ENCODE data around the gene MSI2. TPM values are rescaled to one million over a fixed set of nuclear protein-coding genes. Genes with fewer than 3 reads are reported as not detected.
"Not testable (repeated sequence)": the region's sequence is repeated elsewhere in the genome, so short reads cannot be mapped to it uniquely, and the experiment has no call there.

The MSI2 gene
- polyA plus RNA-seq, 1 experiment, result 9.2 TPM

DNA sequence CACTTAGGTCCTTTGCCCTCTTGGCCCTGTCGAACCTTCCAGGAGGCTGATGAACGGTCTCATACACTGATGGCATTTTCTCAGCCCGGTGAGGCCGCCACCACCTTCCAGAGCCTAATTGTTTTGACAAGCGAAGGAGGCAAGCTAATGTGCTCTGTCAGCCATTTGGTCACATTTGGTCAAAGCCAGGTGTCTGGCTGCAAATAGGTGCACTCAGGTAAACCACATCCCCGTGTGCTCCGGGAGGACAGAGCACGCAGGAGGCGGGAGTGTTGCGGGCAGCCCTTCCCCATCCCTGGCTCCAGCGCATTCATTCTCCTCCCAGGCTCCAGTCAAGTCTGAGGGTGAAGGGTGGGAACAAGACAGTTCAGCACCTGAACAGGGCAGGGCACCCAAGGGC lies 240.1 kb downstream of the MSI2 start:
- POLR2A ChIA-PET, result no interaction called here
- H3K4me3 ChIP-seq (ENCODE audit: low read depth, low read length), result no peak overlapping the region
- no peaks in the 10 kb centered on the region for H3K36me3 ChIP-seq (ENCODE audit: control insufficient read depth, insufficient read depth, low read length)
- H3K27me3 ChIP-seq (ENCODE audit: control insufficient read depth, insufficient read depth, low read length), result no peaks in the 10 kb centered on the region
- DNase-seq (ENCODE audit: low read depth), result no peak
- CTCF ChIA-PET, result interaction anchor here (1.3 kb wide), 1 partner anchor 10 kb away, joined by 4 read pairs; no protein-coding TSS in a partner anchor
- TF ChIP-seq, protein P1, sequence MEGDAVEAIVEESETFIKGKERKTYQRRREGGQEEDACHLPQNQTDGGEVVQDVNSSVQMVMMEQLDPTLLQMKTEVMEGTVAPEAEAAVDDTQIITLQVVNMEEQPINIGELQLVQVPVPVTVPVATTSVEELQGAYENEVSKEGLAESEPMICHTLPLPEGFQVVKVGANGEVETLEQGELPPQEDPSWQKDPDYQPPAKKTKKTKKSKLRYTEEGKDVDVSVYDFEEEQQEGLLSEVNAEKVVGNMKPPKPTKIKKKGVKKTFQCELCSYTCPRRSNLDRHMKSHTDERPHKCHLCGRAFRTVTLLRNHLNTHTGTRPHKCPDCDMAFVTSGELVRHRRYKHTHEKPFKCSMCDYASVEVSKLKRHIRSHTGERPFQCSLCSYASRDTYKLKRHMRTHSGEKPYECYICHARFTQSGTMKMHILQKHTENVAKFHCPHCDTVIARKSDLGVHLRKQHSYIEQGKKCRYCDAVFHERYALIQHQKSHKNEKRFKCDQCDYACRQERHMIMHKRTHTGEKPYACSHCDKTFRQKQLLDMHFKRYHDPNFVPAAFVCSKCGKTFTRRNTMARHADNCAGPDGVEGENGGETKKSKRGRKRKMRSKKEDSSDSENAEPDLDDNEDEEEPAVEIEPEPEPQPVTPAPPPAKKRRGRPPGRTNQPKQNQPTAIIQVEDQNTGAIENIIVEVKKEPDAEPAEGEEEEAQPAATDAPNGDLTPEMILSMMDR (IDR thresholded peaks at IDR 0.05; ENCODE audit: insufficient read depth, low read depth, low read length), result no peak

DNA sequence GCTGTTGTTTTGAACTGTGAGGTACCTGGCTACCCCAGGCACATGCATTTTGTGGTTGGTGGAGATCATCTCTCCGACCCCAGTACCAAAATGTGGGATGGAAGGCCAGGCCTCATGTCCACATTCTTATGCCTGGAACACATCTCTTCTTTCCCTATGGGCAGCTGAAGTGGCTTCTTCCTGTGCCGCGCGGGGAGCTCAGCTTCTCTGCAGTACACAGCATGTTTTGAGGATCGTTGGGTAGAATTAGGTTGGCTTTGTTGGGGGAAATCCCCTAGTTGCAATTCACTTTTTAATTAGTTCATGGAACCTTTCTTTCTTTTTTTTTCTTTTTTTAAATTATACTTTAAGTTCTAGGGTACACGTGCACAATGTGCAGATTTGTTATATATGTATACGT lies 242.1 kb downstream of the MSI2 start:
- no peaks in the 10 kb centered on the region for H3K27me3 ChIP-seq (ENCODE audit: control insufficient read depth, insufficient read depth, low read length)
- DNase-seq (ENCODE audit: low read depth), result no peak
- no peaks in the 10 kb centered on the region for H3K36me3 ChIP-seq (ENCODE audit: control insufficient read depth, insufficient read depth, low read length)
- no peak overlapping the region for H3K4me3 ChIP-seq (ENCODE audit: low read depth, low read length)
- TF ChIP-seq, protein P1 (IDR thresholded peaks at IDR 0.05; ENCODE audit: insufficient read depth, low read depth, low read length), result no peak
- CTCF ChIA-PET, result interaction anchor here (0.6 kb wide), 1 partner anchor 12 kb away, joined by 3 read pairs; no protein-coding TSS in a partner anchor
- POLR2A ChIA-PET, result no interaction called here

DNA sequence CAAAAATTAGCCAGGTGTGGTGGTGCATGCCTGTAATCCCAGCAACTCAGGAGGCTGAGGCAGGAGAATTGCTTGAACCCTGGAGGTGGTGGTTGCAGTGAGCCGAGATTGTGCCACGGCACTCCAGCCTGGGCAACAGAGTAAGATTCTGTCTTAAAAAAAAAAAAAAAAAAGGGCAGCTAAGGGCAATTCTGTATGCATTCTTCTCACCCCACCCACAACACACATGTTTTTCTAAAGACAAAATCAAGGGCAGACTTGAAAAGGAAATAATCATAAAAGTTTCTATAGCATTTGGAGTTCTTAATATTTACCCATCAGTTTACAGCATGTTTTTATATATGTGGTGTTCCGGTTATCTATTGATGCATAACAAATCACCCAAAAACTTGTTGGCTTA lies 242.9 kb downstream of the MSI2 start:
- CTCF ChIA-PET, result interaction anchor here (0.8 to 0.9 kb wide), 2 partner anchors 10 to 11 kb away, joined by 3 to 4 read pairs; no protein-coding TSS in a partner anchor
- H3K4me3 ChIP-seq (ENCODE audit: low read depth, low read length); H3K36me3 ChIP-seq (ENCODE audit: control insufficient read depth, insufficient read depth, low read length); H3K27me3 ChIP-seq (ENCODE audit: control insufficient read depth, insufficient read depth, low read length); POLR2A ChIA-PET; DNase-seq (ENCODE audit: low read depth): not testable (repeated sequence)

DNA sequence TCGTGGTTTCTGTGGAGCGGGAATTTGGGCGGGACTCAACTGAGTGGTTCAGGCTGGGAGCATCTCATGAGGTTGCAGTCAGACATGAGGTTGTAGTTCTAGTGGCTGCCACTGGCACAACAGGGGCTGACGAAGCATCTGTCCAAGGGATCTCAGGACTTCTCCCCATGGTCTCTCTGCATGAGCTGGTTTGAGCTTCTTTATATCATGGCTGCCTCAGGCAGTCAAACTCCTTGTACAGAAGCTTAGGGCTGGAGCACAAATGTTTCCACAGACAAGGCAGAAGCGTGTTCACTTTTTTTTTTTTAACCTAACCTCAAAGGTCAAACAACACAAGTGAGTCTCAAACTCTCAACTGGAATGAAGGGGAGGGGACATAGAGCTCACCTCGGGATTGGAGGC lies 243.3 kb downstream of the MSI2 start:
- Histone ChIP-seq H3K27me3 (ENCODE audit: control insufficient read depth, insufficient read depth, low read length) (no peaks in the 10 kb centered on the region), H3K4me3 (ENCODE audit: low read depth, low read length) (no peak overlapping the region), H3K36me3 (ENCODE audit: control insufficient read depth, insufficient read depth, low read length) (no peaks in the 10 kb centered on the region)
- POLR2A ChIA-PET, result no interaction called here
- TF ChIP-seq, protein P1 (IDR thresholded peaks at IDR 0.05; ENCODE audit: insufficient read depth, low read depth, low read length), result 0 out of 2 replicates have a peak, but pooled peaks have one; percentile 14
- CTCF ChIA-PET, result interaction anchor here (0.6 to 0.9 kb wide), 4 partner anchors 10 to 148 kb away, joined by 3 to 4 read pairs (median 3); no protein-coding TSS in a partner anchor
- no peak for DNase-seq (ENCODE audit: low read depth)

DNA sequence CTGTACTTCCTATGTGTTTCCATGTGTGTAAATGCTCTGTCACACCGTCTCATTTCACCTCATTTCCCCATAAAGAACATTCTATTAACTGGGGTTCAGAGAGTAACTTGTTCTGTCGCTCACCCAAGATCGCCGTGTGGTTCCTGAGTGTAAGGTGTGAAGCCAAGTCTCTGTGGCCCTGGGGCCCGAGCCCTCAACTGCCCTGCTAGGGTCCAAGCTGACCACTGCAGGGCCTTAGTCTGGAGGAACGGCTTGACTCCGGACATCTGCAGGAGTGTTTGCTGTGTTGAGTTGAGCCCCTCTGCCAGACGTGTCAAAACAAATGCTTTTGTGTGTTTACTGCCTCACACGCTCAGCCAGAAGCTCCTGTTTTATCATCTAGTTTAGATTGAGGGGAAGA lies 244.7 kb downstream of the MSI2 start:
- TF ChIP-seq, protein P1 (IDR thresholded peaks at IDR 0.05; ENCODE audit: insufficient read depth, low read depth, low read length), result no peak
- no peak overlapping the region for H3K4me3 ChIP-seq (ENCODE audit: low read depth, low read length)
- CTCF ChIA-PET, result no interaction called here
- H3K36me3 ChIP-seq (ENCODE audit: control insufficient read depth, insufficient read depth, low read length), result no peaks in the 10 kb centered on the region
- no peak for DNase-seq (ENCODE audit: low read depth)
- no peaks in the 10 kb centered on the region for H3K27me3 ChIP-seq (ENCODE audit: control insufficient read depth, insufficient read depth, low read length)
- POLR2A ChIA-PET, result no interaction called here

DNA sequence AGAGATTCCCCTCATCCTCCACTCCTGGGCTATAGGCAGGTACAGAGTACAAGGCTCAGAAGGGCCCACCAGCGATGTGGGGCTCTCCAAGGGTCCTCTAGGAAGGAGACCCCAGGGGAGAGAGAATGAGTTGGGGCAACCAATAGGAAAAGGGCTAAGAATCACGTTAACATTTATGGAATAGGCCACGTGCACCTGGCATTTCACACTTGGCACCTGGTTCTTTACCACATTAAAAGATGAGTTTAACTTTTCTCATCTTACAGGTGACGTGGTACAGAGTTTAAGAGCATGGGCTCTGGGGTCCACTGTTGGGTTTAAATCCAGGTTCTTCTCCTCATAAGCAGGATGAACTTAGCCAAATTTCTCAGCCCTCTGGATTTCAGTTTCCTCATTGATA lies 245.7 kb downstream of the MSI2 start:
- POLR2A ChIA-PET, result no interaction called here
- TF ChIP-seq, protein P1 (IDR thresholded peaks at IDR 0.05; ENCODE audit: insufficient read depth, low read depth, low read length), result no peak

More for the DNA sequence above, 245.7 kb downstream of the MSI2 start:
- DNase-seq (ENCODE audit: low read depth), result no peak
- no peaks in the 10 kb centered on the region for H3K27me3 ChIP-seq (ENCODE audit: control insufficient read depth, insufficient read depth, low read length)
- no peak overlapping the region for H3K4me3 ChIP-seq (ENCODE audit: low read depth, low read length)
- CTCF ChIA-PET, result no interaction called here
- H3K36me3 ChIP-seq (ENCODE audit: control insufficient read depth, insufficient read depth, low read length), result no peaks in the 10 kb centered on the region
